Liver (tissue), 3 donors: Measurements from ENCODE around the gene CUL4A.

ENCODE experiments used
- CTCF ChIP-seq: fragments of 150-350 bp; IDR thresholded peaks from 2 replicates; pipeline ENCODE4 v1.5.1; 2017; ENCODE audit warnings: improper control_type of control experiment, low read depth, low read length; ENCODE audit not compliant: missing input control
- GABPA ChIP-seq, 2 donors: IDR thresholded peaks in 1 of 2; conservative IDR thresholded peaks in 1 of 2; 2 replicates each; pipeline ENCODE4 v1.6.1; 2016; ENCODE audit warnings: antibody characterized with exemption in 2 of 2, mild to moderate bottlenecking in 1 of 2, moderate library complexity in 1 of 2
- JUND ChIP-seq, 2 donors: IDR thresholded peaks; 2 replicates each; pipeline ENCODE4 v1.6.1; 2016; ENCODE audit warnings: antibody characterized with exemption in 2 of 2
- RAD21 ChIP-seq, 2 donors: IDR thresholded peaks; 2 replicates each; pipeline ENCODE4 v1.6.1; 2016; ENCODE audit warnings: antibody characterized with exemption in 2 of 2, mild to moderate bottlenecking in 2 of 2
- donor health status: healthy.
- donor health status: healthy.

GRCh38 chr13:113275387-113275786, 66.0 kb downstream of the CUL4A start:
- TF ChIP-seq GABPA (IDR thresholded peaks at IDR 0.05 in 1 of 2, conservative IDR thresholded peaks at IDR 0.05 in 1 of 2) (no peak), CTCF (peak; percentile 72), RAD21 (IDR thresholded peaks at IDR 0.05) (peak; percentile 85 to 87), JUND (IDR thresholded peaks at IDR 0.05) (peak; percentile 86 to 97)
